H1 (cell line): ENCODE data around the gene ANKRD61. TPM values are rescaled to one million over a fixed set of nuclear protein-coding genes. Genes with fewer than 3 reads are reported as not detected.

Experiments
- CTCF ChIA-PET: fragments of 300-600 bp; sonication (Branson Sonifier 250); formaldehyde crosslinking; loops from one replicate; lab custom pipeline; 2021; ENCODE audit not compliant: partially characterized antibody; lab: Charles Lee
- POLR2A ChIA-PET: fragments of 300-600 bp; sonication (Branson Sonifier 250); formaldehyde crosslinking; loops from one replicate; lab custom pipeline; 2021; ENCODE audit warnings: inconsistent platforms; ENCODE audit not compliant: partially characterized antibody; lab: Charles Lee
- DNase-seq, 2 experiments: peaks; one replicate each; pipeline versions ENCODE4 v3.0.0 to v3.0.0-alpha.2; 2010 to 2022; ENCODE audit warnings: low spot score in 2 of 2, low read depth in 1 of 2, mixed read lengths in 1 of 2
- FAIRE-seq: peaks from 2 replicates; lab custom pipeline; 2011; peaks lifted over from hg19 to GRCh38; lab: Jason Lieb, UNC
- H2AFZ ChIP-seq: 2 replicates; pipeline ENCODE4 v1.8.1; 2012; ENCODE audit warnings: low read length, inconsistent platforms
- H2AK5ac ChIP-seq: 2 replicates; pipeline ENCODE4 v1.6.1; 2013; ENCODE audit warnings: low read depth, low read length
- H2BK120ac ChIP-seq: replicated peaks from 2 replicates; pipeline ENCODE3; 2013; ENCODE audit warnings: low read depth, low read length, inconsistent platforms
- H2BK12ac ChIP-seq: 2 replicates; pipeline ENCODE4 v1.6.1; 2013; ENCODE audit warnings: low read depth, low read length
- H2BK15ac ChIP-seq: 2 replicates; pipeline ENCODE4 v1.6.1; 2013; ENCODE audit warnings: low read length
- H2BK20ac ChIP-seq: 2 replicates; pipeline ENCODE4 v1.6.1; 2013; ENCODE audit warnings: low read length
- H2BK5ac ChIP-seq: 2 replicates; pipeline ENCODE4 v1.6.1; 2013; ENCODE audit warnings: low read depth, low read length
- H3K14ac ChIP-seq: 2 replicates; pipeline ENCODE4 v1.6.1; 2013; ENCODE audit warnings: inconsistent platforms; ENCODE audit not compliant: insufficient read length
- H3K18ac ChIP-seq: 2 replicates; pipeline ENCODE4 v1.6.1; 2013; ENCODE audit warnings: low read length; ENCODE audit errors: extremely low read depth
- H3K23ac ChIP-seq: 2 replicates; pipeline ENCODE4 v1.6.1; 2013; ENCODE audit warnings: inconsistent platforms; ENCODE audit not compliant: insufficient read length
- H3K23me2 ChIP-seq: 2 replicates; pipeline ENCODE4 v1.6.1; 2013; ENCODE audit warnings: low read depth, low read length
- H3K27ac ChIP-seq: 2 replicates; pipeline ENCODE4 v1.6.1; 2011; ENCODE audit warnings: low read depth, low read length, inconsistent platforms
- H3K27me3 ChIP-seq, 4 experiments: replicated peaks in 1 of 4; 1 replicate in 1 of 4; 2 replicates in 3 of 4; pipeline versions ENCODE4 v1.6.1 to v1.8.1; 2011 to 2013; ENCODE audit warnings: low read length in 3 of 4, mild to moderate bottlenecking in 3 of 4, inconsistent platforms in 2 of 4, mixed read lengths in 2 of 4, moderate library complexity in 1 of 4; ENCODE audit not compliant: control insufficient read depth in 3 of 4, insufficient read depth in 3 of 4; ENCODE audit errors: extremely low read depth in 1 of 4
- H3K36me3 ChIP-seq, 4 experiments: 2 replicates each; pipeline versions ENCODE4 v1.6.1 to v1.8.1; 2011 to 2013; ENCODE audit warnings: mild to moderate bottlenecking in 4 of 4, low read length in 3 of 4, moderate library complexity in 2 of 4, control low read depth in 1 of 4, inconsistent platforms in 1 of 4; ENCODE audit not compliant: insufficient read depth in 4 of 4, control insufficient read depth in 2 of 4
- H3K4ac ChIP-seq: replicated peaks from 2 replicates; pipeline ENCODE3; 2013; ENCODE audit warnings: low read length, low read depth, mixed read lengths, inconsistent platforms; ENCODE audit not compliant: insufficient read length
- H3K4me1 ChIP-seq, 4 experiments: replicated peaks in 1 of 4; 1 replicate in 1 of 4; 2 replicates in 3 of 4; pipeline versions ENCODE4 v1.6.1 to v1.8.1; 2011 to 2013; ENCODE audit warnings: low read length in 3 of 4, inconsistent platforms in 2 of 4, mixed read lengths in 1 of 4; ENCODE audit not compliant: insufficient read depth in 4 of 4, control insufficient read depth in 3 of 4
- H3K4me2 ChIP-seq, 2 experiments: 2 replicates each; pipeline versions ENCODE4 v1.6.1 to v1.8.1; 2011 to 2013; ENCODE audit warnings: low read depth in 2 of 2, low read length in 2 of 2, control low read depth in 1 of 2, inconsistent platforms in 1 of 2, mild to moderate bottlenecking in 1 of 2; ENCODE audit not compliant: insufficient read depth in 1 of 2
- H3K4me3 ChIP-seq, 4 experiments: fragments of 200-600, 300-600 bp in 1 of 4; sonication (generic), shearing (Covaris generic), sonication (Bioruptor Twin) in 1 of 4; 2 replicates each; pipeline versions ENCODE4 v1.5.1 to v1.8.1; 2011 to 2016; ENCODE audit warnings: low read length in 4 of 4, low read depth in 3 of 4, control low read depth in 2 of 4, inconsistent platforms in 2 of 4, mild to moderate bottlenecking in 2 of 4, mixed read lengths in 1 of 4, moderate library complexity in 1 of 4; ENCODE audit not compliant: insufficient read depth in 2 of 4; ENCODE audit errors: extremely low read depth in 1 of 4
- H3K56ac ChIP-seq: replicated peaks from 2 replicates; pipeline ENCODE3; 2013; ENCODE audit warnings: low read depth, mild to moderate bottlenecking, mixed read lengths, low read length, inconsistent platforms; ENCODE audit not compliant: insufficient read length
- H3K79me1 ChIP-seq: 2 replicates; pipeline ENCODE4 v1.6.1; 2013; ENCODE audit warnings: low read depth, low read length, control low read depth
- H3K79me2 ChIP-seq, 2 experiments: 2 replicates each; pipeline versions ENCODE4 v1.6.1 to v1.8.1; 2012 to 2013; ENCODE audit warnings: low read length in 2 of 2, mild to moderate bottlenecking in 2 of 2, inconsistent platforms in 1 of 2; ENCODE audit not compliant: insufficient read depth in 2 of 2, control insufficient read depth in 1 of 2
- H3K9ac ChIP-seq, 4 experiments: replicated peaks in 1 of 4; 1 replicate in 1 of 4; 2 replicates in 3 of 4; pipeline versions ENCODE4 v1.6.1 to v1.8.1; 2011 to 2013; ENCODE audit warnings: low read depth in 3 of 4, low read length in 3 of 4, control low read depth in 2 of 4, mild to moderate bottlenecking in 2 of 4, moderate library complexity in 2 of 4, inconsistent platforms in 1 of 4; ENCODE audit errors: extremely low read depth in 1 of 4
- H3K9me3 ChIP-seq, 2 experiments: 2 replicates each; pipeline versions ENCODE4 v1.6.1 to v1.8.1; 2012 to 2013; ENCODE audit warnings: mild to moderate bottlenecking in 2 of 2, moderate library complexity in 2 of 2, control low read depth in 1 of 2, inconsistent platforms in 1 of 2, low read depth in 1 of 2, low read length in 1 of 2, mixed read lengths in 1 of 2; ENCODE audit not compliant: insufficient read depth in 2 of 2
- H4K20me1 ChIP-seq, 2 experiments: replicated peaks in 1 of 2; 2 replicates each; pipeline versions ENCODE3 to v1.8.1; 2011 to 2013; ENCODE audit warnings: inconsistent platforms in 2 of 2, low read length in 2 of 2, mild to moderate bottlenecking in 1 of 2; ENCODE audit not compliant: insufficient read depth in 2 of 2, control insufficient read depth in 1 of 2
- H4K5ac ChIP-seq: 2 replicates; pipeline ENCODE4 v1.6.1; 2013; ENCODE audit warnings: low read length, low read depth, mixed read lengths, inconsistent platforms; ENCODE audit not compliant: insufficient read length
- H4K8ac ChIP-seq: 2 replicates; pipeline ENCODE4 v1.8.0; 2013; ENCODE audit warnings: mild to moderate bottlenecking, moderate library complexity, low read length, inconsistent platforms; ENCODE audit not compliant: insufficient read depth; ENCODE audit errors: extremely low read depth
- H4K91ac ChIP-seq: replicated peaks from 2 replicates; pipeline ENCODE3; 2013; ENCODE audit warnings: low read length, mixed read lengths, inconsistent platforms; ENCODE audit not compliant: insufficient read length
- ASH2L ChIP-seq: fragments of 200-600, 300-600 bp; sonication (generic); IDR thresholded peaks from one replicate; pipeline ENCODE4 v1.7.1; 2017; ENCODE audit warnings: low read length
- BCL11A ChIP-seq, 2 experiments: IDR thresholded peaks; one replicate each; pipeline ENCODE4 v1.6.1; 2011; ENCODE audit warnings: low read depth in 2 of 2, low read length in 2 of 2, mild to moderate bottlenecking in 2 of 2
- CHD1 ChIP-seq: IDR thresholded peaks from 2 replicates; pipeline ENCODE4 v1.6.1; 2012; ENCODE audit warnings: low read depth, low read length, improper control_type of control experiment
- FOSL1 ChIP-seq: IDR thresholded peaks from 2 replicates; pipeline ENCODE4 v1.6.1; 2011; ENCODE audit warnings: mild to moderate bottlenecking, low read depth, low read length, moderate library complexity; ENCODE audit not compliant: insufficient read depth
- RNF2 ChIP-seq: fragments of 200-900, 300-1000 bp; sonication (generic); IDR thresholded peaks from 2 replicates; pipeline ENCODE4 v1.7.1; 2016; ENCODE audit warnings: borderline replicate concordance, low read depth, mild to moderate bottlenecking, antibody characterized with exemption, low read length; ENCODE audit not compliant: poor library complexity, severe bottlenecking; ENCODE audit errors: missing control alignments
- SRF ChIP-seq: IDR thresholded peaks from 2 replicates; pipeline ENCODE4 v1.6.1; 2011; ENCODE audit warnings: mild to moderate bottlenecking, low read depth, low read length, moderate library complexity
- TEAD4 ChIP-seq: IDR thresholded peaks from 2 replicates; pipeline ENCODE4 v1.6.1; 2012; ENCODE audit warnings: low read depth, low read length, inconsistent platforms, mixed read lengths
- WGBS, 2 experiments: shearing (Covaris generic) in 1 of 2; methylation state at CpG; one replicate each; pipeline versions ENCODE4 v1.1.6 to v1.1.7; 2013 to 2015; ENCODE audit warnings: low lambda C conversion rate in 2 of 2, mixed read lengths in 2 of 2, inconsistent platforms in 1 of 2, low coverage in 1 of 2, missing lambda C conversion rate in 1 of 2; ENCODE audit not compliant: insufficient replicate concordance in 2 of 2, insufficient coverage in 1 of 2, insufficient read length in 1 of 2; ENCODE audit errors: extremely low coverage in 1 of 2, missing lambda C conversion rate in 1 of 2; 5-methylcytosine and 5-hydroxymethylcytosine counted together
- polyA plus RNA-seq, 7 experiments: library from polyadenylated mRNA; depleted of rRNA in 3 of 7; stranded (reverse) in 5 of 7; unstranded in 2 of 7; fragments of >200 nt in 5 of 7; fragments of 200-250 nt in 2 of 7; gene quantifications; 1 replicate in 5 of 7; 2 replicates in 1 of 7; 4 replicates in 1 of 7; pipeline versions ENCODE4 v1.2.1 to v1.2.3, GENCODE V29; 2011 to 2013; ENCODE audit warnings: missing spikeins in 2 of 7, mixed read lengths in 2 of 7
- total RNA-seq: library from RNA; stranded (reverse); fragmentation: NEBNext Ultra II Directional; extraction: Animal tissue kit (Norgen Biotek cat#: 25700); gene quantifications from 2 replicates; pipeline ENCODE4 v1.2.1, GENCODE V29; 2021
- TF ChIP-seq, protein P1 (sequence below), 3 experiments: IDR thresholded peaks; 1 replicate in 2 of 3; 2 replicates in 1 of 3; pipeline versions ENCODE4 v1.5.1 to v1.6.1; 2011; ENCODE audit warnings: low read length in 3 of 3, mild to moderate bottlenecking in 3 of 3, inconsistent platforms in 2 of 3, low read depth in 1 of 3, moderate library complexity in 1 of 3; ENCODE audit not compliant: insufficient read depth in 1 of 3; ENCODE audit errors: control extremely low read depth in 1 of 3

The ANKRD61 gene
- total and polyA plus RNA-seq, 2 of the 8 experiments (the other 6 are each of a cell fraction or from before 2014, with no cell fraction given), result 0.23 to 0.32 TPM

DNA sequence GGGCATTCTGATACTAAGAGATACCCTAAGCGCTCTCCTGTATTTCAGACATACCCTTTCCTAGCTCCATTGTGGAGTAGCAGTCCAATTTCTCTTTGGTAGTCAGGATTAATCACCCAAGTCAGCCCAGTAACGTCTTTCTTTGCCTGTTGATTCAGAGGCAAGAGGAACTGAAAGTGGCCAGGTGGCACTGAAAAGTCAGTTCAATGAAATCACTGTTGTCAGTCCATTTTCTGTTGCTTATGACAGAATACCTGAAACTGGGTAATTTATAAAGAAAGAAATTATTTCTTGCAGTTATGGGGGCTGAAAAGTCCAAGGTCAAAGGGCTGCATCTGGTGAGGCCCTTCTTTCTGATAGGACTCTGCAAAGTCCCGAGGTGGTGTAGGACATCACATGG, 40.2 kb downstream of the ANKRD61 start:
- Histone ChIP-seq H3K4ac (no peak overlapping the region), H3K4me2 (no peak overlapping the region), H4K20me1 (no peaks in the 10 kb centered on the region), H4K8ac (no peak overlapping the region), H3K36me3 (no peaks in the 10 kb centered on the region), H3K27ac (no peak overlapping the region), H4K91ac (no peak overlapping the region), H2BK12ac (no peak overlapping the region), H3K79me2 (no peaks in the 10 kb centered on the region), H3K4me1 (no peaks in the 10 kb centered on the region), H4K5ac (no peak overlapping the region), H3K4me3 (no peak overlapping the region), H3K27me3 (no peaks in the 10 kb centered on the region), H2BK120ac (no peak overlapping the region), H3K23me2 (no peaks in the 10 kb centered on the region), H2BK5ac (no peak overlapping the region), H3K23ac (no peak overlapping the region), H3K9ac (no peak overlapping the region), H3K18ac (no peak overlapping the region), H3K14ac (no peak overlapping the region), H2AK5ac (no peak overlapping the region), H3K79me1 (no peaks in the 10 kb centered on the region), H3K56ac (no peak overlapping the region), H2BK20ac (no peak overlapping the region), H2BK15ac (no peak overlapping the region), H3K9me3 (no peaks in the 10 kb centered on the region), H2AFZ (no peak overlapping the region)
- FAIRE-seq (no peak), DNase-seq (no peak)
- no peak for TF ChIP-seq RNF2
- TF ChIP-seq SRF, result no peak
- no peak for TF ChIP-seq BCL11A (IDR thresholded peaks at IDR 0.05; ENCODE audit: low read depth in 2 of 2, low read length in 2 of 2)
- TF ChIP-seq FOSL1, result no peak
- TF ChIP-seq, protein P1, sequence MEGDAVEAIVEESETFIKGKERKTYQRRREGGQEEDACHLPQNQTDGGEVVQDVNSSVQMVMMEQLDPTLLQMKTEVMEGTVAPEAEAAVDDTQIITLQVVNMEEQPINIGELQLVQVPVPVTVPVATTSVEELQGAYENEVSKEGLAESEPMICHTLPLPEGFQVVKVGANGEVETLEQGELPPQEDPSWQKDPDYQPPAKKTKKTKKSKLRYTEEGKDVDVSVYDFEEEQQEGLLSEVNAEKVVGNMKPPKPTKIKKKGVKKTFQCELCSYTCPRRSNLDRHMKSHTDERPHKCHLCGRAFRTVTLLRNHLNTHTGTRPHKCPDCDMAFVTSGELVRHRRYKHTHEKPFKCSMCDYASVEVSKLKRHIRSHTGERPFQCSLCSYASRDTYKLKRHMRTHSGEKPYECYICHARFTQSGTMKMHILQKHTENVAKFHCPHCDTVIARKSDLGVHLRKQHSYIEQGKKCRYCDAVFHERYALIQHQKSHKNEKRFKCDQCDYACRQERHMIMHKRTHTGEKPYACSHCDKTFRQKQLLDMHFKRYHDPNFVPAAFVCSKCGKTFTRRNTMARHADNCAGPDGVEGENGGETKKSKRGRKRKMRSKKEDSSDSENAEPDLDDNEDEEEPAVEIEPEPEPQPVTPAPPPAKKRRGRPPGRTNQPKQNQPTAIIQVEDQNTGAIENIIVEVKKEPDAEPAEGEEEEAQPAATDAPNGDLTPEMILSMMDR (IDR thresholded peaks at IDR 0.05; ENCODE audit: control extremely low read depth in 1 of 3, insufficient read depth in 1 of 3, low read depth in 1 of 3, low read length in 3 of 3), result no peak
- TF ChIP-seq CHD1, result no peak
- TF ChIP-seq TEAD4, result no peak
- no peak for TF ChIP-seq ASH2L
- CTCF ChIA-PET, result interaction anchor here (1.0 to 1.4 kb wide), 3 partner anchors 16 to 252 kb away, joined by 3 to 4 read pairs (median 3); no protein-coding TSS in a partner anchor
- POLR2A ChIA-PET, result no interaction called here
- 92% methylated on average over 3 of the region's 3 CpGs; no CpG with 5 or more reads in 1 of the 2 experiments for WGBS, 2 experiments
